HCT116 (cell line): Measurements from ENCODE around the gene GSG1L. TPM values are rescaled to one million over a fixed set of nuclear protein-coding genes. Genes with fewer than 3 reads are reported as not detected.

Source experiments
- ATAC-seq: fragments of 200-7000 bp; cut with Tn5 transposase; 2 replicates; pipeline ENCODE4 v1.9.1; 2020; ENCODE audit warnings: mild to moderate bottlenecking, moderate library complexity
- BruUV-seq: library from RNA; stranded (reverse); fragments of 400-500 nt; replicated peaks from 2 replicates; lab custom pipeline; 2021; lab: Mats Ljungman, UMichigan
- CTCF ChIA-PET: fragments of 300-600 bp; sonication (Branson Sonifier 250); formaldehyde crosslinking; loops from one replicate; lab custom pipeline; 2021; ENCODE audit warnings: antibody characterized with exemption; lab: Charles Lee
- POLR2A ChIA-PET: fragments of 300-600, 350-600 bp; sonication (Branson Sonifier 250); formaldehyde crosslinking; loops from one replicate; lab custom pipeline; 2021; ENCODE audit warnings: antibody characterized with exemption; lab: Charles Lee
- RAD21 ChIA-PET, 2 experiments: fragments of 300-600 bp; sonication (Branson Sonifier 250); formaldehyde crosslinking; loops; one replicate each; lab custom pipeline; 2023; ENCODE audit warnings: low total read pairs in 2 of 2; ENCODE audit not compliant: uncharacterized antibody in 2 of 2, unreplicated experiment in 2 of 2, low non-redundant PET in 1 of 2; lab: Charles Lee
- DNase-seq: peaks from one replicate; pipeline ENCODE4 v3.0.0-alpha.2; 2010; ENCODE audit warnings: low read depth, low spot score
- H2AFZ ChIP-seq: fragments of 200-600 bp; shearing (Covaris generic), sonication (generic); 2 replicates; pipeline ENCODE4 v1.6.1; 2017; ENCODE audit warnings: low read depth, mixed run types, mixed read lengths, antibody characterized with exemption, low read length; ENCODE audit not compliant: poor library complexity, severe bottlenecking
- H3K27ac ChIP-seq: 2 replicates; pipeline ENCODE4 v1.5.1; 2012; ENCODE audit warnings: low read depth, low read length
- H3K27me3 ChIP-seq: fragments of 200-600 bp; sonication (generic); 2 replicates; pipeline ENCODE4 v1.6.1; 2016; ENCODE audit warnings: mixed run types, low read length, mixed read lengths; ENCODE audit not compliant: insufficient read depth
- H3K36me3 ChIP-seq, 2 experiments: fragments of 200-500 bp in 1 of 2; fragments of 200-600 bp in 1 of 2; sonication (Bioruptor generic) in 1 of 2; sonication (generic) in 1 of 2; 2 replicates each; pipeline versions ENCODE4 v1.5.1 to v1.6.1; 2014 to 2016; ENCODE audit warnings: low read length in 2 of 2, inconsistent platforms in 1 of 2, mixed read lengths in 1 of 2, mixed run types in 1 of 2; ENCODE audit not compliant: insufficient read depth in 2 of 2, control insufficient read depth in 1 of 2
- H3K4me1 ChIP-seq, 2 experiments: fragments of 200-600 bp in 1 of 2; sonication (generic) in 1 of 2; 2 replicates each; pipeline versions ENCODE4 v1.5.1 to v1.6.1; 2012 to 2017; ENCODE audit warnings: low read length in 2 of 2, inconsistent platforms in 1 of 2, mild to moderate bottlenecking in 1 of 2, mixed read lengths in 1 of 2, mixed run types in 1 of 2, moderate library complexity in 1 of 2; ENCODE audit not compliant: insufficient read depth in 2 of 2, control insufficient read depth in 1 of 2
- H3K4me2 ChIP-seq: fragments of 200-600 bp; sonication (generic); 2 replicates; pipeline ENCODE4 v1.6.1; 2017; ENCODE audit warnings: mixed run types, low read length, mixed read lengths
- H3K4me3 ChIP-seq, 2 experiments: fragments of 200-600 bp in 1 of 2; sonication (generic) in 1 of 2; replicated peaks in 1 of 2; 2 replicates each; pipeline ENCODE4 v1.5.1; 2011 to 2016; ENCODE audit warnings: low read length in 2 of 2, control low read depth in 1 of 2, low read depth in 1 of 2, mild to moderate bottlenecking in 1 of 2, mixed read lengths in 1 of 2, mixed run types in 1 of 2
- H3K79me2 ChIP-seq: fragments of 200-600 bp; sonication (generic); 2 replicates; pipeline ENCODE4 v1.6.1; 2017; ENCODE audit warnings: mild to moderate bottlenecking, mixed run types, low read length, moderate library complexity, mixed read lengths; ENCODE audit not compliant: insufficient read depth
- H3K9ac ChIP-seq: fragments of 200-600 bp; sonication (generic); 2 replicates; pipeline ENCODE4 v1.6.1; 2016; ENCODE audit warnings: low read length, mixed read lengths
- H3K9me2 ChIP-seq: fragments of 200-600 bp; sonication (generic), shearing (Covaris generic); 2 replicates; pipeline ENCODE4 v1.6.1; 2017; ENCODE audit warnings: mixed run types, mild to moderate bottlenecking, moderate library complexity; ENCODE audit not compliant: insufficient read depth
- H3K9me3 ChIP-seq, 2 experiments: fragments of 200-500 bp in 1 of 2; fragments of 200-600 bp in 1 of 2; sonication (Bioruptor generic) in 1 of 2; sonication (generic) in 1 of 2; 2 replicates each; pipeline ENCODE4 v1.6.1; 2014 to 2017; ENCODE audit warnings: low read length in 2 of 2, mixed read lengths in 2 of 2, inconsistent platforms in 1 of 2, low read depth in 1 of 2, mild to moderate bottlenecking in 1 of 2, mixed run types in 1 of 2, moderate library complexity in 1 of 2; ENCODE audit not compliant: control insufficient read depth in 1 of 2, insufficient read depth in 1 of 2
- H4K20me1 ChIP-seq: fragments of 200-600 bp; sonication (generic), shearing (Covaris generic); 2 replicates; pipeline ENCODE4 v1.6.1; 2017; ENCODE audit warnings: mixed run types, mild to moderate bottlenecking, moderate library complexity; ENCODE audit not compliant: insufficient read depth
- CBX3 ChIP-seq: IDR thresholded peaks from 2 replicates; pipeline ENCODE4 v1.6.1; 2012; ENCODE audit warnings: low read depth
- EZH2phosphoT487 ChIP-seq: fragments of 200-600 bp; IDR thresholded peaks from 2 replicates; pipeline ENCODE4 v1.6.1; 2018; ENCODE audit warnings: antibody characterized with exemption, borderline replicate concordance
- JUND ChIP-seq: IDR thresholded peaks from 2 replicates; pipeline ENCODE4 v1.6.1; 2012
- SP1 ChIP-seq: IDR thresholded peaks from 2 replicates; pipeline ENCODE4 v1.6.1; 2012; ENCODE audit warnings: low read depth
- SRF ChIP-seq: IDR thresholded peaks from 2 replicates; pipeline ENCODE4 v1.6.1; 2012; ENCODE audit warnings: low read depth
- TCF7L2 ChIP-seq: IDR thresholded peaks from 2 replicates; pipeline ENCODE4 v1.7.0; 2011; ENCODE audit warnings: borderline replicate concordance, inconsistent platforms; ENCODE audit not compliant: insufficient read depth, insufficient read length; ENCODE audit errors: extremely low read depth
- YY1 ChIP-seq: IDR thresholded peaks from 2 replicates; pipeline ENCODE4 v1.6.1; 2011; ENCODE audit warnings: low read length, low read depth, moderate library complexity, mild to moderate bottlenecking; ENCODE audit not compliant: insufficient replicate concordance; ENCODE audit errors: extremely low read depth
- ZFX ChIP-seq: fragments of 450-650 bp; IDR thresholded peaks from 2 replicates; pipeline ENCODE4 v1.6.1; 2017
- ZNF274 ChIP-seq: fragments of 200-500 bp; sonication (Bioruptor generic); IDR thresholded peaks from 2 replicates; pipeline ENCODE4 v1.6.1; 2014; ENCODE audit warnings: mild to moderate bottlenecking, low read depth, low read length, inconsistent platforms
- intact Hi-C: fragments of 100-400 bp; cut with micrococcal nuclease; formaldehyde crosslinking; loops from 2 replicates; pipeline ENCODE4 v1.10.0; 2022
- total RNA-seq: library from RNA; stranded (reverse); gene quantifications from one replicate; pipeline ENCODE4 v1.2.1, GENCODE V29; 2021; ENCODE audit not compliant: unreplicated experiment
- TF ChIP-seq, protein P1 (sequence below): IDR thresholded peaks from 2 replicates; pipeline ENCODE4 v1.6.1; 2012

Gene GSG1L
- total RNA-seq, 1 experiment from 2014 or later: not detected

DNA sequence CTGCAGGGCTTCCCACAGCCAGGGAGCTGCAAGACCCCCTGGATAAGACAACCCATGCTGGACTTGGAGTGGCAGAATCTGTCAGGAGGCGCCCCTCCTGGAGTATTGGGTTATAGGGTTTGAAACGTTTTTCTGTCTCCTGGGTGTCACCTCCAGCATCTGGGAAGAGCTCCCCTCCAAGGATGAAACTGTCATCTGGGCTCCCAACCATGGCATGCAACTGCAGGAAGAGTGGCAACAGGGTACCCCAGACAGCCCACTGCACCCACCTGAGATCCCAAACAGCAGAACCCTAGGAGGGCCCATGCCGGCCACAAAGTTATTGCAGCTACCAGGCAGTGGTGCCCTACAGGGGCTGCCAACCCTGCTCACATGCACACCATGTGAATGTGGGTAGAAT, 636 bp upstream of the GSG1L start:
- no peak for TF ChIP-seq EZH2phosphoT487
- no peak for TF ChIP-seq YY1
- TF ChIP-seq ZNF274: no peak
- no peak for TF ChIP-seq JUND
- no peak for TF ChIP-seq ZFX
- TF ChIP-seq, all 23 proteins: peak for 0

DNA sequence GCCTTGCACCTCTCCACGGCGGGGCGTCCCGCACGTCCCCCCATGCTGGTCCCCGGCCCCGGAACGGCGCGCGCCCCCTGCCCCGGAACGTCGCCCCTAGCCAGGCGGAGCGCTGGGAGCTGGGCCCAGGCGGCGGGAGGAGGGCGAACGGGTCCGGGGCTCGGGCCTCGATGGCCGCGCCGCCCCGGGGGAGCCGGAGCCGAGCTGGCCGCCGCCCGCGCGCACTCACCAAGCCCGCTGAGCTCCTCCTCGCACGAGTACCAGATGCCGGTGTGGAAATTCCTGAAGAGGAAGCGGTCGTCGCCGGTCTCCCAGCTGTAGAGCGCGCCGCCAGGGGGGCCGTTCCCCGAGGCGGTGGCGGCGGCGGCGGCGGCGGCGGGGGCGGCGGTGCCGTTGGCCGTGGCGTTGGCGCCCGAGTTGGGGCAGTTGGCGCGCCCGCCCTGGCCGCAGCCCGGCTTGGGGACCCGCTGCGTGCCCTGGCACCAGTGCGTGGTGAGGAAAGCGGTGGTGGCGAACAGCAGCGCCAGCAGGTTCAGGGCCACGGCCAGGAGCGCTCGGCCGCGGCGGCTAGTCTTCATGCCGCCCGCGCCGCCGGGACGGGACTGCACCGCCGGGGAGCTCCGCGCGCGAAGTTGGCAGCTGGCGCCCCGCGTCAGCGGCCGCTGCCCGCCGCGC, 530 bp downstream of the GSG1L start:
- ChIA-PET RAD21 (no interaction called here), POLR2A (no interaction called here), CTCF (no interaction called here)
- no TSS peak for BruUV-seq
- no peaks in the 10 kb centered on the region for H3K4me1 ChIP-seq
- H3K4me2 ChIP-seq: no peak overlapping the region
- no peak overlapping the region for H3K4me3 ChIP-seq
- no peak for ATAC-seq
- H3K9me2 ChIP-seq: no peaks in the 10 kb centered on the region
- no peak overlapping the region for H2AFZ ChIP-seq
- TF ChIP-seq TCF7L2 (no peak), CBX3 (no peak), SP1 (no peak), JUND (no peak), SRF (no peak)
- TF ChIP-seq, protein P1, sequence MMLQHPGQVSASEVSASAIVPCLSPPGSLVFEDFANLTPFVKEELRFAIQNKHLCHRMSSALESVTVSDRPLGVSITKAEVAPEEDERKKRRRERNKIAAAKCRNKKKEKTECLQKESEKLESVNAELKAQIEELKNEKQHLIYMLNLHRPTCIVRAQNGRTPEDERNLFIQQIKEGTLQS: no peak
- H3K27me3 ChIP-seq: peaks cover 12% of the 10 kb centered on the region; the same call in 1 of the 2 replicates
- no peak for DNase-seq
- H3K9ac ChIP-seq: no peak overlapping the region
- H3K79me2 ChIP-seq: no peaks in the 10 kb centered on the region
- H3K9me3 ChIP-seq: no peaks in the 10 kb centered on the region
- intact Hi-C loops: no loop called here
- no peaks in the 10 kb centered on the region for H3K36me3 ChIP-seq
- no peaks in the 10 kb centered on the region for H4K20me1 ChIP-seq
- no peak overlapping the region for H3K27ac ChIP-seq

More for the DNA sequence above, 636 bp upstream of the GSG1L start:
- ATAC-seq (no peak), DNase-seq (no peak)
- ChIA-PET CTCF (no interaction called here), RAD21 (no interaction called here), POLR2A (no interaction called here)
- Histone ChIP-seq H3K79me2 (no peaks in the 10 kb centered on the region), H4K20me1 (no peaks in the 10 kb centered on the region), H3K9me2 (no peaks in the 10 kb centered on the region), H3K4me1 (no peaks in the 10 kb centered on the region), H3K27me3 (peaks cover 12% of the 10 kb centered on the region; the same call in 1 of the 2 replicates), H3K36me3 (no peaks in the 10 kb centered on the region), H3K4me3 (no peak overlapping the region), H3K4me2 (no peak overlapping the region), H3K27ac (no peak overlapping the region), H3K9ac (no peak overlapping the region), H3K9me3 (no peaks in the 10 kb centered on the region), H2AFZ (no peak overlapping the region)
- no TSS peak for BruUV-seq
- intact Hi-C loops: no loop called here
